Panc1 (cell line): ENCODE results near the gene SAP130. TPM values are rescaled to one million over a fixed set of nuclear protein-coding genes. Genes with fewer than 3 reads are reported as not detected.

ENCODE experiments used
- ATAC-seq: fragments of 200-7000 bp; cut with Tn5 transposase; 2 replicates; pipeline ENCODE4 v1.9.1; 2020; ENCODE audit warnings: mild to moderate bottlenecking, moderate library complexity
- BruUV-seq: library from RNA; stranded (reverse); fragments of 400-500 nt; replicated peaks from 2 replicates; lab custom pipeline; 2021; lab: Mats Ljungman, UMichigan
- CTCF ChIA-PET: fragments of 300-600 bp; sonication (Branson Sonifier 250); formaldehyde crosslinking; loops from one replicate; lab custom pipeline; 2022; ENCODE audit warnings: antibody characterized with exemption; lab: Charles Lee
- POLR2A ChIA-PET: fragments of 300-600 bp; sonication (Branson Sonifier 250); formaldehyde crosslinking; loops from one replicate; lab custom pipeline; 2022; ENCODE audit warnings: antibody characterized with exemption; lab: Charles Lee
- DNase-seq: peaks from one replicate; pipeline ENCODE4 v3.0.0-alpha.2; 2010; ENCODE audit warnings: low read depth, low spot score
- H3K27ac ChIP-seq: 2 replicates; pipeline ENCODE4 v1.5.1; 2011; ENCODE audit warnings: mild to moderate bottlenecking, low read length, inconsistent platforms
- H3K27me3 ChIP-seq: fragments of 200-500 bp; sonication (Bioruptor generic); 2 replicates; pipeline ENCODE4 v1.6.0; 2014; ENCODE audit warnings: low read length, inconsistent platforms; ENCODE audit not compliant: control insufficient read depth, insufficient read depth
- H3K36me3 ChIP-seq: fragments of 200-500 bp; sonication (Bioruptor generic); 2 replicates; pipeline ENCODE4 v1.5.1; 2014; ENCODE audit warnings: inconsistent platforms, mild to moderate bottlenecking, low read length, moderate library complexity; ENCODE audit not compliant: control insufficient read depth, insufficient read depth
- H3K4me1 ChIP-seq: 2 replicates; pipeline ENCODE4 v1.5.1; 2011; ENCODE audit warnings: inconsistent platforms, mild to moderate bottlenecking, low read length, moderate library complexity; ENCODE audit not compliant: control insufficient read depth, insufficient read depth
- H3K4me3 ChIP-seq, 2 experiments: 2 replicates each; pipeline ENCODE4 v1.5.1; 2011 to 2012; ENCODE audit warnings: low read depth in 2 of 2, low read length in 2 of 2, mild to moderate bottlenecking in 2 of 2, inconsistent platforms in 1 of 2, moderate library complexity in 1 of 2
- H3K9me3 ChIP-seq: fragments of 200-500 bp; sonication (Bioruptor generic); 2 replicates; pipeline ENCODE4 v1.5.1; 2014; ENCODE audit warnings: low read depth, mild to moderate bottlenecking, inconsistent platforms, low read length, moderate library complexity; ENCODE audit not compliant: control insufficient read depth, insufficient read depth
- POLR2AphosphoS5 ChIP-seq: IDR thresholded peaks from 2 replicates; pipeline ENCODE4 v1.6.1; 2012; ENCODE audit warnings: mild to moderate bottlenecking, low read depth, low read length, moderate library complexity
- REST ChIP-seq, 2 experiments: IDR thresholded peaks; 2 replicates each; pipeline ENCODE4 v1.6.1; 2011 to 2012; ENCODE audit warnings: low read depth in 2 of 2, control low read depth in 1 of 2, low read length in 1 of 2, mild to moderate bottlenecking in 1 of 2, moderate library complexity in 1 of 2; ENCODE audit not compliant: insufficient read depth in 1 of 2
- SIN3A ChIP-seq: IDR thresholded peaks from 2 replicates; pipeline ENCODE4 v1.6.1; 2012; ENCODE audit warnings: low read depth, mild to moderate bottlenecking, low read length, moderate library complexity, borderline replicate concordance; ENCODE audit not compliant: insufficient read depth
- TCF7L2 ChIP-seq: IDR thresholded peaks from 2 replicates; pipeline ENCODE4 v1.6.1; 2011; ENCODE audit warnings: mild to moderate bottlenecking, low read depth, low read length, inconsistent platforms
- in situ Hi-C: cut with HindIII; loops from 2 replicates; pipeline ENCODE4 v1.10.0; 2016; ENCODE audit warnings: low sequenced_read_pairs, low pct_unique_long_range_greater_than_20kb
- intact Hi-C: fragments of 100-400 bp; cut with micrococcal nuclease; formaldehyde crosslinking; loops from one replicate; pipeline ENCODE4 v1.10.0; 2022; ENCODE audit not compliant: unreplicated experiment
- total RNA-seq: library from RNA; stranded (reverse); gene quantifications from one replicate; pipeline ENCODE4 v1.2.1, GENCODE V29; 2021; ENCODE audit not compliant: unreplicated experiment
- TF ChIP-seq, protein P1 (sequence below): fragments of 450-650 bp; IDR thresholded peaks from 2 replicates; pipeline ENCODE4 v1.5.1; 2017; ENCODE audit warnings: mild to moderate bottlenecking

The SAP130 gene
- total RNA-seq, 1 experiment from 2014 or later = 34.6 TPM

GRCh38 chr2:127950264-127950663 is 77.6 kb downstream of the SAP130 start:
- H3K4me3 ChIP-seq = no peak overlapping the region
- CTCF ChIA-PET = no interaction called here
- H3K27me3 ChIP-seq = no peaks in the 10 kb centered on the region
- H3K27ac ChIP-seq = no peak overlapping the region
- ATAC-seq (no peak), DNase-seq (no peak)
- no peaks in the 10 kb centered on the region for H3K9me3 ChIP-seq
- in situ Hi-C loops (no loop called here), intact Hi-C loops (no loop called here)
- H3K4me1 ChIP-seq = no peaks in the 10 kb centered on the region
- no TSS peak for BruUV-seq
- TF ChIP-seq TCF7L2 = no peak
- no peak for TF ChIP-seq SIN3A
- TF ChIP-seq, protein P1, sequence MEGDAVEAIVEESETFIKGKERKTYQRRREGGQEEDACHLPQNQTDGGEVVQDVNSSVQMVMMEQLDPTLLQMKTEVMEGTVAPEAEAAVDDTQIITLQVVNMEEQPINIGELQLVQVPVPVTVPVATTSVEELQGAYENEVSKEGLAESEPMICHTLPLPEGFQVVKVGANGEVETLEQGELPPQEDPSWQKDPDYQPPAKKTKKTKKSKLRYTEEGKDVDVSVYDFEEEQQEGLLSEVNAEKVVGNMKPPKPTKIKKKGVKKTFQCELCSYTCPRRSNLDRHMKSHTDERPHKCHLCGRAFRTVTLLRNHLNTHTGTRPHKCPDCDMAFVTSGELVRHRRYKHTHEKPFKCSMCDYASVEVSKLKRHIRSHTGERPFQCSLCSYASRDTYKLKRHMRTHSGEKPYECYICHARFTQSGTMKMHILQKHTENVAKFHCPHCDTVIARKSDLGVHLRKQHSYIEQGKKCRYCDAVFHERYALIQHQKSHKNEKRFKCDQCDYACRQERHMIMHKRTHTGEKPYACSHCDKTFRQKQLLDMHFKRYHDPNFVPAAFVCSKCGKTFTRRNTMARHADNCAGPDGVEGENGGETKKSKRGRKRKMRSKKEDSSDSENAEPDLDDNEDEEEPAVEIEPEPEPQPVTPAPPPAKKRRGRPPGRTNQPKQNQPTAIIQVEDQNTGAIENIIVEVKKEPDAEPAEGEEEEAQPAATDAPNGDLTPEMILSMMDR = no peak
- TF ChIP-seq POLR2AphosphoS5 = no peak
- TF ChIP-seq REST (IDR thresholded peaks at IDR 0.05; ENCODE audit: insufficient read depth in 1 of 2, low read depth in 2 of 2, low read length in 1 of 2) = no peak
- POLR2A ChIA-PET = no interaction called here
- H3K36me3 ChIP-seq = peaks cover 29% of the 10 kb centered on the region

DNA sequence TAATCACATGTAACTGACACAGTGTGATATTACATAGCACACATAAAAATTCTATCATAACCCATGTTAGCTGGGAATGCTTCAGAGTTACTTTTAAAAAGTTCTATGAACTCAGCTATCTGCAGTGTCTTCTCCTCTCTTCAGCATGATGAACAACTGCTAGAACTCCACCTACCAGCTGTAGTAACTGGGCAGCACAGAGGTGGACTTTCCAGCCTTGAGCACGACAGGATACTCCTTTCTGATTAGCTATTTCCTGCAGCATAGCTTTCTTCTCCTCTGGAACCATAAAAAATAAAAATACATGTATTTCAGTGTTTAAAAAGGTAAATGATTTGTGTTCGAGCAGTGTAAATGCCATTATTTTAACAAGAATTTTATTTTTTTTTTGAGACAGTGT is 82.6 kb downstream of the SAP130 start:
- Histone ChIP-seq H3K36me3 (peaks cover 23% of the 10 kb centered on the region), H3K9me3 (no peaks in the 10 kb centered on the region), H3K27ac (no peak overlapping the region), H3K27me3 (no peaks in the 10 kb centered on the region), H3K4me3 (no peak overlapping the region), H3K4me1 (no peaks in the 10 kb centered on the region)
- intact Hi-C loops (no loop called here), in situ Hi-C loops (no loop called here)
- TF ChIP-seq, protein P1 = no peak
- TF ChIP-seq TCF7L2 = no peak
- TF ChIP-seq POLR2AphosphoS5 = no peak
- no peak for TF ChIP-seq SIN3A
- TF ChIP-seq REST (IDR thresholded peaks at IDR 0.05; ENCODE audit: insufficient read depth in 1 of 2, low read depth in 2 of 2, low read length in 1 of 2) = no peak
- no peak for ATAC-seq
- ChIA-PET POLR2A (no interaction called here), CTCF (no interaction called here)
- DNase-seq = no peak
- no TSS peak for BruUV-seq
